DMS114 treated with DMSO at 0.1 percent for 48 hours (cell line): ENCODE data around the gene BMPR2.
"Not testable (repeated sequence)": the region's sequence is repeated elsewhere in the genome, so short reads cannot be mapped to it uniquely, and the experiment has no call there.

ENCODE experiments used
- DNase-seq: peaks from one replicate; lab custom pipeline; 2025; ENCODE audit not compliant: unreplicated experiment; lab: John Stamatoyannopoulos, UW

The BMPR2 gene

DNA sequence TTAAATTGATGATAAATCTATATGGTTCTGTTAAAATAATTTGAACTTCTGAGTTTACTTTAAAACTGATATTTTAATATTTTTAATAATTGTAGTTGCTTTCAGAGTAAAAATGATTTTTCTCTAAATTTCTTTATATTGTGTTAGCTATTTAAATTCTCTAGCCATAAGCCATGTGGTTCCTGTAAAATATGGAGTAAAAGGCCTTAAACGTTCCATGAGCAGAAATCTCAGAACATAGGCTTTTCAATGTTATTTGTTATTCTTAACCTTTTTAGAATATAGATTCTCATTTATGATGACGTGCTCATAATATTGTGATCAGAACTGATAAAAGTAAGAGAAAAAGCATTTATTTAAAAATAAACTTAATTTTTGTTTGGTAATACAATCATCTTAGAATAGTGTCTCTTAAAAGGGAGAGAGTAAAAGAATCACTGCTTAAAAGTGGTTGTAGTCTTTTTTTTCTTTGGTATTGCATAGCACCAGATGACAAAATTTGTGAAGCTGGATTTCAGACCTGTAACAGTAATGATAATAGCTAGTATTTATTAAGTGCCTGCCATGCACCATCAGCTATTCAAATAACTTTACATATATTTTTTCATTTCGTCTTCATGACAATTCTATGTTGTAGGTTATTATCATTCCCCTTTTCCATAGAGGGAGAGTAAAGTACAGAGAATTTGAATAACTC, 2.7 kb downstream of the BMPR2 start:
- DNase-seq, result no peak

DNA sequence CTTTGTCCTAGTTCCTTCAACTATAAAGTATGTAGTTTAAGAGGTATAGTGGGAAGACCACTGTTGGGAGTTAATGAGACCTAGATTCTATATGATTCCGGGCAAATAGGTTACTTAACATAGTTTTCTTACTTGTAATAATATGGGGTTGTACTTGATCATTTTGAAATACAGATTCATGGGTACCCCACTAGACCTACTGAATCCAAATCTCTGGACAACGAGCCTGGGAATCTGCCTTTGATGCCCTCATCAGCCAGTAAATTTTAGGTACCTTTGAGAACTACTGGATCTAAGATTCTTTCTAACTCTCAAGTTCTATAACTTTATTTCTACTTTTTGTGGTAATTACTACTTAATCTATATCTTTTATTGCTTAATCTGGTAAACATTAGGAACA, 6.6 kb downstream of the BMPR2 start:
- DNase-seq, result no peak

DNA sequence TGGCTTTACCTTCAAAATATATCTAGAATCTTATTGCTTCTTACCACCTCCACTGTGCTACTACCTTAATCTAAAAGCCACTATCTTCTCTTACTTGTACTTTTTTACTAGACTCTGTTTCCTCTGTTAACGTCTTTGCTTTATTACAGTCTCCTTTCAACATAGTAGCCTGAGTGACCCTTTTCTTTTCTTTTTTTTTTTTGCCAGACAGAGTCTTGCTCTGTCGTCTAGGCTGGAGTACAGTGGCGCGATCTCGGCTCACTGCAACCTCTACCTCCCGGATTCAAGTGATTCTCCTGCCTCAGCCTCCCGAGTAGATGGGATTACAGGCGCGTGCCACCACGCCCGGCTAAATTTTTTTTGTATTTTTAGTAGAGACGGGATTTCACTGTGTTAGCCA, 10.4 kb downstream of the BMPR2 start:
- DNase-seq, result not testable (repeated sequence)

DNA sequence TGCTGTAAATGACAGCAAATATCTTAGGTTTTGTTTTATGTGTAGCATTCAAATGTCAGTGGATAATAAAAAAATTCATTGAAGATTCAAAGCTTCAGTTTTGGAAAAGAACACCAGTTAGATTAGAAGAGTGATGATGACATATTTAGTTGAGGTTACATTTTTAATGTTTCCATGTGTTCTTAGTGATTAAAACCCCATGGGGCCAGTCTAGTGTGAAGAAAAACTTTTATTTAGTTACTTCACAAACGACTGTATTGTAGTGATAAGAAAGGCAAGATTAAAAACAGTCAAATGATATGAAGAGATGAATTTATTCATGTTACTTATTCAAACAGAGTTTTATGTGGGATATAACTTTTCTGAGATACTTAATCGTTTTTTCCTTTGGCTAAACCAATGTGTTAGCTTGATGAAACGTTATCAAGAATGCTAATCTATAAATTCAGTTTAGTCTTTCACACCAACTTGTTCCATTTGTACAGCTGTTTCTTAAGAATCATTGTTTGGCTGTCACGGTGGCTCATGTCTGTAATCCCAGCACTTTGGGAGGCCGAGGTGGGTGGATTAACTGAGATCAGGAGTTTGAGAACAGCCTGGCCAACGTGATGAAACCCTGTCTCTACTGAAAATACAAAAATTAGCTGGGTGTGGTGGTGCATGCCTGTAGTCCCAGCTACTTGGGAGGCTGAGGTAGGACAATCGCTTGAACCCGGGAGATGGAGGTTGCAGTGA, 11.6 kb downstream of the BMPR2 start:
- no peak for DNase-seq

DNA sequence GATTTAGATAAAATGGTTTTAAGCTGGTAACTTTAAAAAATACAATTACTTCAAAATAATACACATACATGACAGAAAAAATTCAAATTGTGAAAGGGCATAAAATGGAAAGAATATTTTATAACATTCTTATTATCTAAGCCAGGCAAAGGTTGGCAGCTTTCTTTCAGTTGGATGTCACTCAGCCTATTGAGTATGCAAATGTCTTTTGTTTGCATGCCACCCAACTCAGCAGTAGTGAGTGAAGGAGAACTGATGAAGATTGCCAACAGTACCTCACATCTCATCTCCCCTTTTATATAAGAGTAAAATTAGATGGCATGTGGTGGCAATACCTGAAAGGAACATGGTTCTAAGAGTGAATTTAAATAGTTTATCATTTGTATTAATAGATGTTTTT, 24.8 kb downstream of the BMPR2 start:
- DNase-seq, result no peak

DNA sequence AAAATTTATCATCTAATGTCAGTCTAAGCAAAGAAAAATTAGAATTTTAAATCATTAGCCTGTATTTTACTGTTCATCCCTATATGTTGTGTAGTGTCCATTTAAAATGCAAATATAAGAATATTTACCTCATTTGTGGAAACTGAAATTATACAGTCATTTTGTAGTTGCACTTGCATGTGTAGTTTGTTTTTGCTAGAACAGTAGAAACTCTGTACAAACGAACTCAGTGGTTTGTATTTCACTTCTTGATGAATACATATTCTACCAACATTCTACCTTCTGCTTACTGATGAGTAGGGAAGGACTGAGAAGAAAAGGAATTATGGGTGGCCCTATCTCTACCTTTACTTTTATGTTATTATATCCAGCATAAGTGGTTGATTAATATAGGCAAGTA, 29.7 kb downstream of the BMPR2 start:
- DNase-seq, result no peak

DNA sequence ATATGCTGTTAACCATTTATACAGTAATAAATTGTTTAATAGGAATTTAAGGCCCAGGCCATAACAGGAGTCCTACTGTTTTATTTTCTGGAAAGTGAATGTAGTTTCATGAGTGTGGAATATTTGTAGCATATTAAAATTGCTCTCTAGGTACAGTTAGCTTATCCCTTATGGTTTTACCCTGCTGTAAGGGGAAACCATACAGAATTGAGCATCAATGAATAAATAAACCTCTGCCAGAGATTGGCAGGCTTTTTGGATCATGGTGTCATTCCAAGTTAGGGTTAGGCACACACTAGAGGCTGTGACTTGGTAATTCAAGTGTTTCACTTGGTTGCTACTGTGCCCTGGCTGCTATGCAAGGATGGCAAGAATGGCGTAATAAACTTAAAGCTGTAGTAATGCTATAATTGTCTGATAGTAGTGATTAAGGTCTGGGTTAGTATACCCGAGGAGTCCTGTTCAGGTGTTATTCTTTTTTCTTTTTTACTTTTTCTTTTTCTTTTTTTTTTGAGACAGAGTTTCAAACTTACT, 30.4 kb downstream of the BMPR2 start:
- DNase-seq, result no peak

DNA sequence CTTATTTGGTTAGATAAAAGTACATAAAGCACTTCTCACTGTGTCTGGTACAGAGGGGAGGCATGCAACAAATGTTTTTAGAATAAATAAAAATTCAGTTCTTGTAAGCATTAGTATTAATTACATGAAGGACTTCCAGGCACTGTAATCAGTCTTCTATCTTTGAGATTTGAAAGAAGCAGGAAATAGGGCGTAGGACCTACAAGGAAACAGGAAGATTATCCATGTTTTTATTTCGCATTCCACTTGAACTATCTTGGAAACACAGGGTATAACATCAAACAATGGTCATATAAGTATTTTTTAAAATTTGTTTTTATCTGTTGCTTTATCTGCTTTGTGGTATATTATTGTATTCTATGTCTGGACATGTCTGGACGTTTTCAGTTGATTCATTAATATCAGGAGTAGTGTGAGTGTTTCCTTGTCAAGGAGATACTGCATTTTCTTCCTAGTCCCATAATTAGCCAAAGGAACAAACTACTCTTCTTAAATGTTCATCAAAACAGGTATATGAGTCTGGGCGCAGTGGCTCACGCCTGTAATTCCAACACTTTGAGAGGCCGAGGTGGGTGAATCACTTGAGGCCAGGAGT, 32.5 kb downstream of the BMPR2 start:
- DNase-seq, result no peak

DNA sequence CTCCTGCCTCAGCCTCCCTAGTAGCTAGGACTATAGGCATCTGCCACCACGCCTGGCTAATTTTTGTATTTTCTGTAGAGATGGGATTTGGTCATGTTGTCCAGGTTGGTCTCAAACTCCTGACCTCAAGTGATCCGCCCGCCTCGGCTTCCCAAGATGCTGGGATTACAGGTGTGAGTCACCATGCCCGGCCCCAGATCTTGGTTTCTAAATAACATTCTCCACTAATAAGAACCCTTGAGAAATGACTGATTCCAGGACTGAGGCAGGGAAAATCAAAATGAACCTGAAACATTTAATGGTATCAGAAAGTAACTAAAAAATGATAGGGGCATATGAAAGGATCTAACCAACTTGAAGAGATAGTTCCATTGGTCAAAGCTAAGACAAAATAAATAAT, 34.0 kb downstream of the BMPR2 start:
- DNase-seq, result no peak

DNA sequence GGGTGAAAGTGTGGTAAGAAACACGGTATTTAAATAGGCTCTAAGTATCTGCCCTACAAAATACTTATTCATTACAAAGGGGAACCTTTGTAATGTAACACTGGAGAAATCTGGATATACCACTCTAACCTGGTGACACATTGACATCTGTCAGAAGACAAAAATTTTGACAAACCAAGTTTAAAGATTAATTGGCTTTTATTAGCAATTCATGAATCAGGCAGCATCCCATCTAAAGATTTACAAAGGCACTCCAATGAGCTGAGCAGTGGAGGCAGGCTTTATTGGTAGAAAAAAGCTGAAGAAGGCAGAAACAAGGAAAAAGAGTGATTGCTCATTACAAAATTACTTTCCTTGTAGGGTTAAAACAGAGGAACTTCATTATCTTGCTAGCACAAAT, 35.0 kb downstream of the BMPR2 start:
- no peak for DNase-seq

DNA sequence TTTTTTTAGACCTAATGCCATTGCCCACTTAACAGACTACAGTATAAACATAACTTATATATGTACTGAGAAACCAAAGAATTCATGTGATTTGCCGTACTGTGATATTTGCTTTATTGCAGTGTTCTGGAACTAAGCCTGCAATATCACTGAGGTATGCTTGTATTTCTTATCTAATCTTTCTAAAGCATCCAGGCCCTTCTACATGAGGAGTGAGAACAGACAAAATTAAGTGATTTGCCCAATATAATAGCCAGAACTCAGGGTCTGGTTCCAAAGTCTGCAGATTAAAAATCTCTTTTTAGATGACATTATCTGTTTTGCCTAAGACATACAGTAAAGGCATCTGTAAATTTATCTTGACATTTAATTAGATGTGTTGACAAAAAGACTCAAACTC, 41.9 kb downstream of the BMPR2 start:
- no peak for DNase-seq

DNA sequence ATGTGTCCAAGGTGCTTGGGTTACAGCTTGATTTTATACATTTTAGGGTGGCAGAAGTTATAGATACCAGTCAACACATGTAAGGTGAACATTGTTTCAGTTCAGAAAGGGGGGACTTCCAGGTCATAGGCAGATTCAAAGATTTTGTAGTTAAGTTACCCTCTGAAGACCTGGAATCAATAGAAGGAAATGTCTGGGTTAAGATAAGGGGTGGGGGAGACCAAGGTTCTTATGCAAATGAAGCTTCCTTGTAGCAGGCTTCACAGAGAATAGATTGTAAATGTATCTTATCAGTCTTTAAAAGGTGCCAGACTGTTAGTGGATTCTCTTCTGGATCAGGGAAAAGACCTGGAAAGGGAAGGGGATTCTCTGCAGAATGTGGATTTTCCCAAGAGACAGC, 42.4 kb downstream of the BMPR2 start:
- DNase-seq, result no peak

DNA sequence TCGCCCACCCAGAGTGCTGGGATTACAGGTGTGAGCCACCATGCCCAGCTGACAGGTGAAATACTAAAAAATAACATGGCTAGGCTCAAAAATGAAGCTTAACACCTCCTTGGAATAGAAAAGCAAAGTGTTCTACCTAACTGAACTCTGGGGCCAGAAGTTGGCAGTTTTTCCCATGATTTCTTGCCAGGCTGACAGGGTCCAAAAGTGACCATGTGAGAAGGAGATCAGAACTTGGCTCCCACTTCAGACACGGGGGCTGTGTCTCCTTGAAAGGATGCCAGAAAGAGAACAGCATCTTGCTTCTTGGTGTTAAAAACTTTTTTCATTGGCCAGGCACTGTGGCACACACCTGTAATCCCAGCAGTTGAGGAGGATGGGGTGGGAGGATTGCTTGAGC, 47.0 kb downstream of the BMPR2 start:
- DNase-seq, result no peak

DNA sequence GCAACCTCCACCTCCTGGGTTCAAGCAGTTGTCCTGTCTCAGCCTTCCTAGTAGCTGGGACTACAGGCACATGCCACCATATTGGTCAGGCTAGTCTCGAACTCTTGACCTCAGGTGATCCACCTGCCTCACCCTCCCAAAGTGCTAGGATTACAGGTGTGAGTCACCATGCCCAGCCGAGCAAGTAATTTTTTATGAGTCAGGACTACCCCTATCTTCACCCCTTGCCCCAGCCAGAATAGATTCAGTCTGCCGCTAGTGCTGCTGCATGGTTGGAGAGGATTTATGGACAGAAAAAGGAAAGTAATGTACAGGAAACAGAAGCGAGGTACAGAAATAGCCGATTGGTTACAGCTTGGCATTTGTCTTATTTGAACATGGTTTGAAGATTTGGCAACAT, 48.9 kb downstream of the BMPR2 start:
- DNase-seq, result no peak

DNA sequence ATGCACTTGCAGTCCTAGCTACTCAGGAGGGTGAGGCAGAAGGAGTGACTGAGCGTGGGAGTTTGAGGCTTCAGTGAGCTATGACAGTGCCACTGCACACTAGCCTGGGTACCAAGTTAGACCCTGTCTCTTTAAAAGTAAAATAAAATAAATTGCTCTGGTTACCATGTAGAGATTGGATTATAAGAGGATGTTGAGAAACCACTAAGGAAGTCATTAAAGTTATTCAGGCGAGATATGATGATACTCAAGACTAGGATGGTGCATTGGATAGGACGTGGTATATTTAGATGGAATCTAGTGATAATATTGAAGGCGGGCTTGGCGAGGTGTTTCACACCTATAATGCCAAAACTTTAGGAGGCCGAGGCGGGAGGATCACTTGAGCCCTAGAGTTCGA, 50.6 kb downstream of the BMPR2 start:
- DNase-seq, result no peak

DNA sequence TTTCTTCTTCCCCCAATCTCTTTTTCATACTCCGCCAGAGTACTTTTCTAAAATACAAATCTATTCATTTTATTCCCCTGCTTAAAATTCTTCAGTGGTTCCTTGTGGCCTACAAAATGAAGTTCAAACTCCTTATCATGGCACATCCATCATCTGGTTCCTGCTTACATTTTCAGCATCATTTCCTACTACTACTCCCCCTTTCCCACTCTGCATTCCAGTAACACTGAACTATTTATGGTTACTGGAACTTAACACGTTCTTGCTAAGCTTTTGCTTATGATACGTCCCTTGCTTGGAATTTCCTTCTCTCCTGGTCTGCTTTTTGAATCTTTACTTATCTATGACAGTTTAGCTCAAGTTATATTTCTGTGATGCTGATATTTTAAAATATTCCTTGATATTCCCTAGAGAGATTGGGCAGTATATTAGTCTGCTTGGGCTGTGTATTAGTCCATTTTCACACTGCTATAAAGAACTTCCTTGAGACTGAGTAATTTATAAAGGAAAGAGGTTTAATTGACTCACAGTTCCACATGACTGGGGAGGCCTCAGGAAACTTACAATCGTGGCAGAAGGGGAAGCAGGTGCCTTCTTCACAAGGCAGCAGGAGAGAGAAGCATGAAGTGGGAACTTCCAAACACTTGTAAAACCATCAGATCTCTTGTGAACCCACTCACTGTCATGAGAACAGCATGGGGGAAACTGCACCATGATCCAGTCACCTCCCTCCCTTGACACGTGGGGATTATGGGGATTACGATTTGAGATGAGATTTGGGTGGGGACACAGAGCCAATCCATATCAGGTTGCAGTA, 53.2 kb downstream of the BMPR2 start:
- DNase-seq, result no peak

DNA sequence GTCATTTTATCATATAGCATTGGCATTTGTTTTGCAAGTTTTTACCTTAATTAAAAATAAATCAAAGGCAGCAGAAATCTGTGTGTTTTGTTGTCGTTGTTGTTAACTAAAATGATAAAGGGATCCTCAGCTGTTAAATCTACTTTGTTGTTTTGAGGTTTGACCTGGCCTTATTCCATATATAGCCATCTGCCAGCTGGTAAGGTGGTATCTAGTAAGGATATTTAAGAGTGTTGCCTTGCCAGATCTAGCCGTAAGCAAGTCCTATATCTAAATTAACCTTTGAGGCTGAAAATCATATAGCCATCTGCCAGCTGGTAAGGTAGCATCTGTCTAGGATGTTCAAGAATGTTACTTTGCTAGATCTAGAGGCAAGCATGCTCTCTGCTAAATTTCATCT, 56.6 kb downstream of the BMPR2 start:
- DNase-seq, result no peak

DNA sequence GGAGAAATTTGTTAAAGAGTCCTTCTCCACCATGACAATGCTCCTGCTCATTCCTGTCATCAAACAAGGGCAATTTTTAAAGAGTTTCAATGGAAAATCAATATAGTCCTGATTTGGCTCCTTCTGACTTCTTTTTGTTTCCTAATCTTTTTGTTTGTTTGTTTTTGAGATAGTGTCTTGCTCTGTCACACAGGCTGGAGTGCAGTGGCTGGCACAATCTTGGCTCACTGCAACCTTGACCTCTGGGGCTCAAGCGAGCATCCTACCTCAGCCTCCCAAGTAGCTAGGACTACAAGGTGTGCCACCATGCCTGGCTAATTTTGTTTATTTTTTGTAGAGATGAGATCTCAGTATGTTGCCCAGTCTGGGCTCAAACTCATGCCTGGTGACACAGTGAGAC, 58.3 kb downstream of the BMPR2 start:
- no peak for DNase-seq

DNA sequence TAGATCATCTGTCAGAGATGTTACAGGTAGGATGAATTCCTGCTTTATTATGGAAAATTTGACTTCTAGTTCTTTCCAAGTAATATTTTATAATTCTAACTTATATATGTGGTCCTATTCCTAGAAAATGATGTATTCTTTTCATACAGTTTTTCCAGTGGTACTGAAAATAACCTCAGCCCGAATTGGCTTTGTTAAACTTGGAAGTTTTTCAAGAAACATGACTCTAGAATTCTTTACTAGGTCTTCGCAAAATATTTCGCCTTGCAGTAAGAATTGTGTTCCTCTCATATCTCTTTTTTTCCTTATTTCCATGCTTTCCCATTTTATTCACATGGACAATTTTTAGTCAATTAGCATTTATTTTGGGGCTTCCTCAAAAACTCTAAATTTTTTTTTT, 60.5 kb downstream of the BMPR2 start:
- DNase-seq, result no peak

DNA sequence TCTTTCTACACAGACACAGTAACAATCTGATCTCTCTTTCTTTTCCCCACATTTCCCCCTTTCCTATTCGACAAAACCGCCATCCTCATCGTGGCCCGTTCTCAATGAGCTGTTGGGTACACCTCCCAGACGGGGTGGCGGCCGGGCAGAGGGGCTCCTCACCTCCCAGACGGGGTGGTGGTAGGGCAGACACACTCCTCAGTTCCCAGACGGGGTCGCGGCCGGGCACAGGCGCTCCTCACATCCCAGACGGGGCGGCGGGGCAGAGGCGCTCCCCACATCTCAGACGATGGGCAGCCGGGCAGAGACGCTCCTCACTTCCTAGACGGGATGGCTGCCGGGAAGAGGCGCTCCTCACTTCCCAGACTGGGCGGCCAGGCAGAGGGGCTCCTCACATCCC, 64.0 kb downstream of the BMPR2 start:
- DNase-seq, result not testable (repeated sequence)

DNA sequence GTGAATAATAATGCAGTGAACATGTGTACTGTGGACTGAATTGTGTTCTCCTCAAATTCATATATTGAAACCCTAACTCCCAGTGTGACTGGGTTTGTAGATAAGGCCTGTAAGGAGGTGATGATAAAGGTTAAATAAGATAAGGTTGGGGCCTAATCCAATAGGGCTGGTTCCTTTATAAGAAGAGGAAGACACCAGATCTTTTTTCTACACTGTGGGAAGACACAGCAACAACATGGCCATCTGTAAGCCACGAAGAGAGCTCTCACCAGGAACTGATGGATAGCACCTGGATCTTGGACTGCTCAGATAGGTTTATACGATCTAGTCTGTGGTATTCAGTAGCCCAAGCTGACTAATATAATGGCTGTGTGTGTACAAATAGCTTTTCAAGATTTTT, 66.8 kb downstream of the BMPR2 start:
- no peak for DNase-seq
